Kidney glomerular epithelial cell (primary cell): ENCODE results near the gene RAB6C.
"Not testable (repeated sequence)": the region's sequence is repeated elsewhere in the genome, so short reads cannot be mapped to it uniquely, and the experiment has no call there.

Experiments used
- DNase-seq: peaks from one replicate; lab custom pipeline; 2025; lab: John Stamatoyannopoulos, UW

RAB6C gene

GRCh38 chr2:129979629-129980155, at the start of gene RAB6C:
RAB6C (plus strand) TSS chr2:129979666; CDS start chr2:129980116, 450 bp downstream.
- DNase-seq: not testable (repeated sequence)

- DNase-seq: no peak
These were observed 49.0 kb upstream of the RAB6C start for GRCh38 chr2:129930451-129930850.

GRCh38 chr2:129933387-129933786, 46.1 kb upstream of the RAB6C start:
- not testable (repeated sequence) for DNase-seq

- no peak for DNase-seq
These were observed 45.2 kb upstream of the RAB6C start for GRCh38 chr2:129934044-129934822.

- peak; percentile 69 for DNase-seq
These were observed 44.3 kb upstream of the RAB6C start for GRCh38 chr2:129935118-129935517.

GRCh38 chr2:129936334-129936934, 43.0 kb upstream of the RAB6C start:
- DNase-seq: peak; percentile 39

GRCh38 chr2:129938850-129939471, 40.5 kb upstream of the RAB6C start:
- DNase-seq: not testable (repeated sequence)

GRCh38 chr2:129943456-129943855, 36.0 kb upstream of the RAB6C start:
- DNase-seq: not testable (repeated sequence)

- DNase-seq: no peak
These were observed 33.9 kb upstream of the RAB6C start for GRCh38 chr2:129945557-129945956.

GRCh38 chr2:129947712-129948111, 31.8 kb upstream of the RAB6C start:
- DNase-seq: peak; percentile 27

GRCh38 chr2:129956171-129956570, 23.3 kb upstream of the RAB6C start:
- not testable (repeated sequence) for DNase-seq

GRCh38 chr2:129957891-129958290, 21.6 kb upstream of the RAB6C start:
- no peak for DNase-seq

- DNase-seq: not testable (repeated sequence)
These were observed 20.7 kb upstream of the RAB6C start for GRCh38 chr2:129958736-129959135.

GRCh38 chr2:129968605-129969004, 10.9 kb upstream of the RAB6C start:
- not testable (repeated sequence) for DNase-seq

GRCh38 chr2:129975016-129975774, 4.3 kb upstream of the RAB6C start:
- no peak for DNase-seq

- not testable (repeated sequence) for DNase-seq
These were observed 2.5 kb upstream of the RAB6C start for GRCh38 chr2:129976969-129977368.

GRCh38 chr2:129977986-129978385, 1.5 kb upstream of the RAB6C start:
- no peak for DNase-seq

GRCh38 chr2:129980246-129980645, 780 bp downstream of the RAB6C start:
- not testable (repeated sequence) for DNase-seq

- not testable (repeated sequence) for DNase-seq
These were observed 2.2 kb downstream of the RAB6C start for GRCh38 chr2:129981689-129982088.

GRCh38 chr2:129984426-129984825, 5.0 kb downstream of the RAB6C start:
- DNase-seq: no peak

GRCh38 chr2:129992415-129993006, 13.0 kb downstream of the RAB6C start:
- not testable (repeated sequence) for DNase-seq
